Measurements from ENCODE around the gene PANX2.

PANX2 gene

DNA sequence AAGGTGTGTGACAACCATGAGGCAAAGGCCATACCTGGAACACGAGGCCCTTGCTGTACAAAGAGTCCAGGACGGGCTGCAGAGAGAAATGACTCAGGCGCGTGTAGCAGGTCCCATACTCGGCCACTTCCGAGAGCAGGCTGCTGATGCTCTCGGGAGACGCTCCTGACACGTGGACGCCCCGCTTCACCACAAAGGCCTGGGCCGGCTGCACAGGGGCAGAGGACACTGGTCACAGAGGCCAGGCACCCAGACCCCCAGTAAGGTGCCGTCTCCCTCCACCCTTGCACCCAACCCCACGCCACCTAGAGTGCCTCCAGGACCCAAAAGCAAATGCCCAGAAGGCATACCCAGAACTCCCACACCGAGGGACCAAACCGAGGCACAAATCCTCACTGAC, 58.8 kb downstream of the PANX2 start:
- no peaks in the 10 kb centered on the region for H3K9me3 ChIP-seq (ENCODE audit: severe bottlenecking)
- H3K4me3 ChIP-seq (ENCODE audit: low read depth, low read length) = no peak overlapping the region
- H3K27me3 ChIP-seq (ENCODE audit: insufficient read depth, low read depth, severe bottlenecking) = no peaks in the 10 kb centered on the region
- TF ChIP-seq, protein P1, sequence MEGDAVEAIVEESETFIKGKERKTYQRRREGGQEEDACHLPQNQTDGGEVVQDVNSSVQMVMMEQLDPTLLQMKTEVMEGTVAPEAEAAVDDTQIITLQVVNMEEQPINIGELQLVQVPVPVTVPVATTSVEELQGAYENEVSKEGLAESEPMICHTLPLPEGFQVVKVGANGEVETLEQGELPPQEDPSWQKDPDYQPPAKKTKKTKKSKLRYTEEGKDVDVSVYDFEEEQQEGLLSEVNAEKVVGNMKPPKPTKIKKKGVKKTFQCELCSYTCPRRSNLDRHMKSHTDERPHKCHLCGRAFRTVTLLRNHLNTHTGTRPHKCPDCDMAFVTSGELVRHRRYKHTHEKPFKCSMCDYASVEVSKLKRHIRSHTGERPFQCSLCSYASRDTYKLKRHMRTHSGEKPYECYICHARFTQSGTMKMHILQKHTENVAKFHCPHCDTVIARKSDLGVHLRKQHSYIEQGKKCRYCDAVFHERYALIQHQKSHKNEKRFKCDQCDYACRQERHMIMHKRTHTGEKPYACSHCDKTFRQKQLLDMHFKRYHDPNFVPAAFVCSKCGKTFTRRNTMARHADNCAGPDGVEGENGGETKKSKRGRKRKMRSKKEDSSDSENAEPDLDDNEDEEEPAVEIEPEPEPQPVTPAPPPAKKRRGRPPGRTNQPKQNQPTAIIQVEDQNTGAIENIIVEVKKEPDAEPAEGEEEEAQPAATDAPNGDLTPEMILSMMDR (IDR thresholded peaks at IDR 0.05; ENCODE audit: low read depth, low read length) = no peak
- H3K27ac ChIP-seq = no peak overlapping the region
- peaks cover 10% of the 10 kb centered on the region for H3K36me3 ChIP-seq
- DNase-seq = no peak

Data from WERI-Rb-1 (cell line).